ENCODE data around the gene FADS2. TPM values are rescaled to one million over a fixed set of nuclear protein-coding genes. Genes with fewer than 3 reads are reported as not detected.

The FADS2 gene
- 53.8 and 70.4 TPM in 2 replicates for total RNA-seq

DNA sequence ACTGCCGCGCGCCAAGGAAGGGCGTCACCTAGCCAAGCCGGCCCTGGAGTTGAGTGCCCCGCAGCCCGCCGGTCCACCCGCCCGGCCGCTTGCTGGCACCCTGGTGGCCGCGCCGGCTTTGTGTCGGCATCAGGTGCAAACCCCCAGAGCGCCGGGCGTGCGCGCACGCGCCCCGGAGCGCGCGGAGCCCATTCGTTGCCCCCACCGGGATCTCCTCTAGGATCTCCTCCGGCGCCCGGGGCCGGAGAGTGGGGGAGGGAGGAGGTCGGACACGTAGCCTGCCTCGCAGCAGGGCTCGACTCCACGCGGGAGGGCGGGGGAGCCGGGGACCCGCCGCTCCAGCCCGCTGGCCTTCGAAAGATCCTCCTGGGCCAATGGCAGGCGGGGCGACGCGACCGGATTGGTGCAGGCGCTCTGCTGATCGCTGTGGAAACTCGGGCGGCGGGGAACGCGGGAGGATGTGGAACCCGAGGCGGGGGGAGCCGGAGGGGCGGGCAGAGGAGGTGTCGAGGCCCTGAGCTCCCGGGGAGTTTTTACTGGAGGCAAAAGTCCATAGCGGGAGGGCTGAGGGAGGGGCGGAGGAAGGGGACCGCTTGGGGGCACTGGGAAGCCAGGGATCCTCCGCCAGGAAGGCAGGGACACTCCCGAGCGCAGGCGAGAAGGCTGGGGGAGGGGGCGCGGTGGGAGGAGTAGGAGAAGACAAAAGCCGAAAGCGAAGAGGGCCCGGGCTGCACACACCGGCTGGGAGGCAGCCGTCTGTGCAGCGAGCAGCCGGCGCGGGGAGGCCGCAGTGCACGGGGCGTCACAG, at the start of gene FADS2:
TSS of gene FADS2 (plus strand) at position 730 of the 808 bp plus-strand sequence. CDS start 91 bp downstream, outside the sequence.

DNA sequence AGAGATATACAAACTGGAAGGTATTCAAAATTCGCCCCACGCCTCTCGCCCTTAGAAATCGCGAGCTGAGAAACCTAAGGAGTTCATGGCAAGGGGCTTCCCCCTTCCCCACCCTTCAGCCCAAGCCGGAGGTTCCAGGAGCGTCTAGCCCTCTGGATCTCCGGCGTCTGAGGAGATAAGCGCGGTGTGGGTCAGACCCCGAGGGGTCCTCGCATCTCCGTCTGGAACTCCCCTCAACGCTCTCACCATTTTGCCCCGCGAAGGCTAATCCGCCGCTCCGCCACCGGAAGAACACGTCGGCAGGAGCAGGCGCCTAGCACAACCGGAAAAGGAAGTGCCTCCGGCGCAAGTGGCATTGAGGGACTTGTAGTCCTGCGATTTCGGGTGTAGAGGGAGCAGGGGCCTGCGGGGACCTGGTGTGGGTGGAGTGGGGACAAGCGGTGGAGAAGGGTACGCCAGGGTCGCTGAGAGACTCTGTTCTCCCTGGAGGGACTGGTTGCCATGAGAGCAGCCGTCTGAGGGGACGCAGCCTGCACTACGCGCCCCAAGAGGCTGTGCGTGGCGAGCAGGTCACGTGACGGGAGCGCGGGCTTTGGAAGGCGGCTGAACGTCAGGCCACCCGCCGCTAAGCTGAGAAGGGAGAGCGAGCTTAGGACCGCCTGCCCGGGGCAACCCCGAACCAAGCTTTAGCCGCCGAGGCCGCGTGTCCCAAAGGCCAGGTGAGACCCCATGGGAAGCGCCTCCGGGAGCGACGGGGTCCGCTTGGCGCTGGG, 35.6 kb upstream of the FADS2 start, which contains the start of the genes FEN1 and TMEM258:
TSS of gene FEN1 (plus strand) at position 602 of the 773 bp plus-strand sequence. CDS start 2,451 bp downstream, outside the sequence.
TSS of gene TMEM258 (minus strand) at position 290 of the 773 bp plus-strand sequence. CDS start at position 249, 41 bp downstream.

DNA sequence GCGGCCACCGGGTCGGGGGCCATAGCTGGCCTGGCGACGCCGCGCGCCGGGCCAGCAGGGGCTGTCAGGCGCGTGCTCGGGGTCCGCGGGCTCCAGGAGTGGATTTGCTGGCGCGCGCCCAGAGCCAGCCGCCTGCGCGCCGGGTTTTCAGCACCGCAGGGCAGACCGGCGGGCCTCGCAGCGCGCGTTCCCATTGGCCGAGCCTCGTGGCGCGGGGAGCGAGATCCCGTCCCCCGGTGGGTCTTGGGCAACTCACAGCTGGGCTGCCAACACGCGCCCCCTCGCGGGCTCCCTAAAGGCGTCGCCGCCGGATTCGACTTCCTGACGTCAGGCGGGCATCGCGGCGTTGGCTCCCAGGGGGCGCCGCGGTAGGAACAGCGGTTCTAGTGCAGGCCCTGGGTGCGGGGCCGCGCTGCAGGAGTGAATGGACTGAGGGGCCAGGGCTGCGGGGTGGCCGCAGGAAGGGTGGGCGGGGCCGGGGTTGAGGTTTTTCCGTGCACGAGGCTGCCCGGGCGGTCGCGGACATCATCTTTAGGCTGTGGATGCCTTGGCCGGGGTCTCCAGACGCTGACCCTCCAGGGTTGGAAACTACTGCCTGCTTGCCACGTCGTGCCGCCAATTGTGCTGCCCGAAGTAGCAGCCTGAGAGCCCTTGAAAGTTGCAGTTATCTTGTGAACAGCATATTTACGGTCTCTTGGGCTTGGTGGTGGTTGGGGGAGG, 11.2 kb upstream of the FADS2 start, which contains the start of gene FADS1:
TSS of gene FADS1 (minus strand) at position 268 of the 720 bp plus-strand sequence. CDS start at position 194, 74 bp downstream.

DNA sequence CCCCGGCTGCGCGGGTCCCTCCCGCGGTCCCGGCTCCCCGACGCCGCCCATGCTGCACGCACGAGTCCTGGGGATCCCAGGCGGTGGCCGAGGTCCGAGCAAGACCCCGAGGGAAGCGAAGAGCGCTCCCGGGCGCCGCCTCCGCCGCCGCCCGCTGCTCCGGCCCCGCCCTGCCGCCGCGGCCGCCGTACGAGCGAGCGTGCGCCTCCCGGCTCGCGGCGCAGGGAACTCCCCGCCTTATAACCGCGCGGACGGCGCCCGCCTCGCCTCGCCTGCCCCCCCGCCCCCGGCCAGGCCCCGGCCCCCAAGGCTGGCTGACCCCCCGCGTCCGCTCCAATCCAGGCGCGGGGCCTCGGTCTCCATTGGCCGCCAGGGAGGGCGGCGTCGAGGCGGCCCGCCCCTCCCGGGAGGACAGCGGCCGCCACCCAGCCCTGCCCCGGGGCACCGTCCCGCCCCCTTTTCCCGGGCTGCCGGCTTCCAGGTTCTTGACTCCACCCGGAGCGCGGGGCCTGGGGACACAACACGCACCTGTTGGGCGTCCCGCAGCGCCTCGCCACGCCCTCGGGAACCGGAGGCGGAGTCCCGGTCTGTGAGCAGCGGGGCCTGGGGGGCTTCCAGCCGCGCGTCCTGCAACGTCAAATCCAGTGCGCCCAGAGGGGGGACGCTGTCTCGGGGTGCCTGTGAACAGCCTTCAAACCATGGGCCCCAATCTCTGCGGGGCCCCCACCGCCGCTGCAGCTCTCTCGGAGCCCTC, 63.4 kb downstream of the FADS2 start, which contains the start of gene FADS3:
TSS of gene FADS3 (minus strand) at position 215 of the 754 bp plus-strand sequence. CDS start at position 51, 164 bp downstream.

Small RNA genes lying within 50 kb of the gene (small RNA-seq; reads per million reads assigned to genes)
- gene MIR6746: not detected

Other genes with a start within 250 kb of the FADS2 start
- gene SYT7, start 247.2 kb upstream of the FADS2 start, total RNA-seq: 3.4 and 4.3 TPM in 2 replicates
- 2.4 and 2.5 TPM in 2 replicates for gene DAGLA, start 147.9 kb upstream of the FADS2 start, total RNA-seq
- gene MYRF, start 75.7 kb upstream of the FADS2 start, total RNA-seq: under 0.01 and 0.22 TPM in 2 replicates
- gene TMEM258, start 35.7 kb upstream of the FADS2 start, total RNA-seq: 69.9 and 86.2 TPM in 2 replicates
- gene FEN1, start 35.4 kb upstream of the FADS2 start, total RNA-seq: 9.7 and 13.8 TPM in 2 replicates
- 51.5 and 91.2 TPM in 2 replicates for gene FADS1, start 11.3 kb upstream of the FADS2 start, total RNA-seq
- 60.9 and 75.8 TPM in 2 replicates for gene FADS3, start 63.2 kb downstream of the FADS2 start, total RNA-seq
- gene RAB3IL1, start 89.3 kb downstream of the FADS2 start, total RNA-seq: 8.5 and 11.6 TPM in 2 replicates
- gene BEST1, start 122.1 kb downstream of the FADS2 start, total RNA-seq: 3.8 and 5.2 TPM in 2 replicates
- 1,512 and 1,689 TPM in 2 replicates for gene FTH1, start 139.3 kb downstream of the FADS2 start, total RNA-seq

Data from articular chondrocyte of knee joint (primary cell).